Coronary artery (tissue), 2 donors: ENCODE results near the gene IFRD2.

Source experiments
- DNase-seq: peaks from one replicate; pipeline ENCODE4 v3.0.0-alpha.2; 2017; ENCODE audit warnings: low spot score
- H3K27ac ChIP-seq, 2 donors: fragments of 200-600 bp; sonication (generic); one replicate each; pipeline ENCODE4 v1.5.1; 2016 to 2019
- H3K4me3 ChIP-seq: fragments of 200-600 bp; sonication (generic); 2 replicates; pipeline ENCODE4 v1.5.1; 2016; ENCODE audit warnings: mild to moderate bottlenecking, moderate library complexity
- TF ChIP-seq, protein P1 (sequence below): fragments of 200-600 bp; sonication (generic); IDR thresholded peaks from one replicate; pipeline ENCODE4 v1.5.1; 2019; ENCODE audit warnings: antibody characterized with exemption

Gene IFRD2, protein sequence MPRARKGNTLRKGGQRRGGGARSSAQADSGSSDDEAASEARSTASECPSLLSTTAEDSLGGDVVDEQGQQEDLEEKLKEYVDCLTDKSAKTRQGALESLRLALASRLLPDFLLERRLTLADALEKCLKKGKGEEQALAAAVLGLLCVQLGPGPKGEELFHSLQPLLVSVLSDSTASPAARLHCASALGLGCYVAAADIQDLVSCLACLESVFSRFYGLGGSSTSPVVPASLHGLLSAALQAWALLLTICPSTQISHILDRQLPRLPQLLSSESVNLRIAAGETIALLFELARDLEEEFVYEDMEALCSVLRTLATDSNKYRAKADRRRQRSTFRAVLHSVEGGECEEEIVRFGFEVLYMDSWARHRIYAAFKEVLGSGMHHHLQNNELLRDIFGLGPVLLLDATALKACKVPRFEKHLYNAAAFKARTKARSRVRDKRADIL

DNA sequence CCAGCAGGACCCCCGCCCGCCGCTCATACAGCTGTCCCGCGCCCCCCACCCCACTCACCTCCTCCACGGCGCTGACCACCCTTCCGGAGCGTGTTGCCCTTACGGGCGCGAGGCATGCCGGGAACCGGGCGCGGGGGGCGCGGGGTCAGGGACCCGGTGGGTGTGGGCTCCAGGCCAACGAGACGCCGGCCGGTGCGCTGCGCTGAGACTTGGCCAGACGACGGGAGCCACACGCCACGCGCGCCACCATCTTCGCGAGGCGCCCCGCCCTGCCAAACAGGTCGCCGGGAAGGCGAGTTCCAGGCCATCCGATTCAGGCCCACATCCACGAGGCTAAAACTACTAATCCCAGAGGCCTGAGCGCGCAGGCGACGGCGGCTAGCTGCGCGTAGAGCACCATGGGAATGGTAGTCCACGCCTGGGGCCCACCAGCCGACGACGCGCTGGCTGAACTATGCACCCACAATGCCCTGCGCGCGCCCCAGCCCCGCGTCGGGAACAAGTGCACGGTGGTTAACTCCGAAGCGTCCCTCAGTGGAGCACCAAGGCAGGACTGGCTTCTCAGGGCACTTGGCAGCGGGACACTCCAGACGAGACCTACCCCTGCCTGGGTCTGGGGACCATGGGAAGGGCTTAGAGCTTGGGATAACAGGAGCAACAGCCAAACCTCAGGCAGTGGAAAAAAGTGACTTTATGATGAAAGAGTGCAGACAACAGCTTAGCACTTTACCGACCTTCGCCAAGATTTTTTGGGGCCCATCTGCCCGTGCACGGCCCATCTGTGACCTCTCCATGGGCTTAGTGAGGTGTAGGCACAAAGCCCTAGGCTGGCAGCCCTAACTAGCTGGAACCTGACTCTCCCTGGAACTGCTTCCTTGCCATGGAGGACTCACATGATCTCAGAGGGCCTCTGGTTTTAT is at the start of gene IFRD2:
TSS of gene IFRD2 (minus strand) at position 271 of the 920 bp plus-strand sequence. CDS start at position 116, 155 bp downstream.
- TF ChIP-seq, protein P1, sequence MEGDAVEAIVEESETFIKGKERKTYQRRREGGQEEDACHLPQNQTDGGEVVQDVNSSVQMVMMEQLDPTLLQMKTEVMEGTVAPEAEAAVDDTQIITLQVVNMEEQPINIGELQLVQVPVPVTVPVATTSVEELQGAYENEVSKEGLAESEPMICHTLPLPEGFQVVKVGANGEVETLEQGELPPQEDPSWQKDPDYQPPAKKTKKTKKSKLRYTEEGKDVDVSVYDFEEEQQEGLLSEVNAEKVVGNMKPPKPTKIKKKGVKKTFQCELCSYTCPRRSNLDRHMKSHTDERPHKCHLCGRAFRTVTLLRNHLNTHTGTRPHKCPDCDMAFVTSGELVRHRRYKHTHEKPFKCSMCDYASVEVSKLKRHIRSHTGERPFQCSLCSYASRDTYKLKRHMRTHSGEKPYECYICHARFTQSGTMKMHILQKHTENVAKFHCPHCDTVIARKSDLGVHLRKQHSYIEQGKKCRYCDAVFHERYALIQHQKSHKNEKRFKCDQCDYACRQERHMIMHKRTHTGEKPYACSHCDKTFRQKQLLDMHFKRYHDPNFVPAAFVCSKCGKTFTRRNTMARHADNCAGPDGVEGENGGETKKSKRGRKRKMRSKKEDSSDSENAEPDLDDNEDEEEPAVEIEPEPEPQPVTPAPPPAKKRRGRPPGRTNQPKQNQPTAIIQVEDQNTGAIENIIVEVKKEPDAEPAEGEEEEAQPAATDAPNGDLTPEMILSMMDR: no peak
- peak within 1 kb of the TSS; percentile 94 for H3K4me3 ChIP-seq
- H3K27ac ChIP-seq: peak within 1 kb of the TSS; percentile 88 to 89
- DNase-seq: peak; percentile 98

DNA sequence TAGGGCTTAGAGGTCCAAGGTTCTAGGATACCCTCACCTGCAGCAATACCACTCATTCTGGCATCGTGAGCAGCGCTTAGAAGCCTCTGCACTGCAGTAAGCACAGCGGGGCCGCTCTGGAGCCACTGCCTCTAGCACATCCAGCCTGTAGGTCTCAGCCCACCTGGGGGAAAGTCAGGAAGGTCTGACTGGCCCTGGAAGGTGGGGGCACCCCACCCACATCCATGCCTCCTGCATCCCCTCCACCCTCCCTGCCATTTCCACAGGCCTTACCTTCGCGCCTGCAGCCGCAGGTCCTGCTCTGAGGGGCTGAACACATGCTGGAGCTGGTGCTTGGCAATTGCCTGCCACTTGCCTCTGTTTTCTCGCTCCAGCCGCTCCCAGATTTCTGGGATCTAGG is 49.3 kb upstream of the IFRD2 start:
- Histone ChIP-seq H3K27ac (peak overlapping the region; percentile 82 to 99), H3K4me3 (peak overlapping the region; percentile 73)
- TF ChIP-seq, protein P1: no peak
- DNase-seq: no peak

DNA sequence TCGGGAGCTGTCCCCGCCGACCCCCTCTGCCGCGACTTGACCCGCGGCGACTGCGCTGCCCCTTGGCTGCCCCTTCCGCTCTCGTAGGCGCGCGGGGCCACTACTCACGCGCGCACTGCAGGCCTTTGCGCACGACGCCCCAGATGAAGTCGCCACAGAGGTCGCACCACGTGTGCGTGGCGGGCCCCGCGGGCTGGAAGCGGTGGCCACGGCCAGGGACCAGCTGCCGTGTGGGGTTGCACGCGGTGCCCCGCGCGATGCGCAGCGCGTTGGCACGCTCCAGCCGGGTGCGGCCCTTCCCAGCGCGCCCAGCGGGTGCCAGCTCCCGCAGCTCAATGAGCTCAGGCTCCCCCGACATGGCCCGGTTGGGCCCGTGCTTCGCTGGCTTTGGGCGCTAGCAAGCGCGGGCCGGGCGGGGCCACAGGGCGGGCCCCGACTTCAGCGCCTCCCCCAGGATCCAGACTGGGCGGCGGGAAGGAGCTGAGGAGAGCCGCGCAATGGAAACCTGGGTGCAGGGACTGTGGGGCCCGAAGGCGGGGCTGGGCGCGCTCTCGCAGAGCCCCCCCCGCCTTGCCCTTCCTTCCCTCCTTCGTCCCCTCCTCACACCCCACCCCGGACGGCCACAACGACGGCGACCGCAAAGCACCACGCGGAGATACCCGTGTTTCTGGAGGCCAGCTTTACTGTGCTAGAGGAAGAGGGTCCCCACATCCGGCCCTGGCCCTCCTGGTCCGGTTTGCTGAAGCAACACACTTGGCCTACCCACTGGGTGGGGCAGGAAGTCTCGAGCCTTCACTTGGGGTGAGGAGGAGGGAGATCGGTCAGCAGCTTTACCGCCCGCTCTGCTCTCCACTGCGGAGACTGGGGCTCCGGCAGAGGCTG is 48.5 kb upstream of the IFRD2 start, which contains the start of gene RASSF1:
TSS of gene RASSF1 (minus strand) at position 389 of the 882 bp plus-strand sequence. CDS start at position 358, 31 bp downstream.
- TF ChIP-seq, protein P1: no peak
- peak within 1 kb of the TSS; percentile 82 to 99 for H3K27ac ChIP-seq
- H3K4me3 ChIP-seq: peak within 1 kb of the TSS; percentile 73
- DNase-seq: peak; percentile 89

DNA sequence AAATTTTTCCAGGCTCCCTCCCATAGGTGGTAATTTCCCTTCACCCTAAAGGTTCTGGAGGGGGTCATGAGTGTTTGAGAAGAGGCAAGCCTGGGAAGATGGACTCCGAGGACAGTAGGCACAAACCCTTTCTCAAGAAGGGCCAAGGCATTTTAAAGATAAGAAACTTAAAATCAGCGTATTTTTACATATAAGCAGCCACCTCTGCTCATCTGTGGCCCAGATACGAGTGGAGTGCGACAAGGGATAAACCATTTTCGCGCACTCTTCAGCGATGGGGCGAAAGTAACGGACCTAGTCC is 47.9 kb upstream of the IFRD2 start:
- H3K27ac ChIP-seq: peak overlapping the region; percentile 82 to 99
- DNase-seq: no peak
- TF ChIP-seq, protein P1: no peak
- H3K4me3 ChIP-seq: peak overlapping the region; percentile 73

DNA sequence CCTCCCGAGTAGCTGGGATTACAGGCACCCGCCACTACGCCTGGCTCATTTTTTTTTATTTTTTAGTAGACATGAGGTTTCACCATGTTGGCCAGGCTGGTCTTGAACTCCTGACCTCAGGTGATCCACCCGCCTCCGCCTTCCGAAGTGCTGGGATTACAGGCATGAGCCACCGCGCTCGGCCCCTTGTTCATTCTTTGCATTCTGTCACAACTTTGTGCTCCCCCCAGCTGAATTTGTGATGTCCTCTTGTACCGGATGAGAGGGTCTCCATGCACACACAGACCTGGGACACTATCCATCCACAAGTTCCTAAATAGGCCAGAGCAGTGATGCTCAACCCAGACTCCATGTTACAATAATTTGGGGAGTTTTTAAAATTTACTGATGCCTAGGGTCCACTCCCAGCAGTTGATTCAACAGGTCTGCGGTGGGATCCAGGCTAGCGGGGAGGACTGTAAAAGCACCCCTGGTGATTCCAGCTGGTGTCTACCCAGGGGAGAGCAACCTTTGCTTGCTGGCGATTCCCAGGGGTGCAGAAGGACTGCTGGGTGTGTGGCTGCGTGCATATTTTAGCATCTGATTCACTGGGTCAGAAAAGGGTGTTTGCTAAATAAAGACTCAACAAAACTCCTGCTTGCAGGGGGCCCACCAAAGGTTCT is 47.4 kb upstream of the IFRD2 start:
- Histone ChIP-seq H3K4me3 (peak overlapping the region; percentile 73), H3K27ac (peak overlapping the region; percentile 82 to 99)
- no peak for DNase-seq
- TF ChIP-seq, protein P1: no peak

DNA sequence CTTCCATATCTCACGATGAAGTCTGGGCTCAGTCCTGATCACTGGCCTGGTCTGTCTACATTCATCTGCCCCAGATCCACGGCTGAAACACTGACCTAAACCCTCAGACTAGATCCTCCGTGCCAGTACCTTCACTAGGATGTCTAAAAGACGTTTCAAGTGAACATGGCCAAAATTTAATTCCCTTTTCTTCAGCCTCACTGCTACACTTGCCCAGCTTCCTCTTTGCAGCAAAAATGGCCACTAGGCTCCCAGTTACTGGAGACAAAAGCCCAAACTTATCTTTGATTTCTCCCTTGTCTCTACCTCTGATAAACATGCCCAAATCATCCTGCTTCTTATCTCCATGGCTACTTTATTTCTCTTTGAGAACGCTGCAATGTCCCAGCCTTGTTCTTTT is 46.7 kb upstream of the IFRD2 start:
- Histone ChIP-seq H3K4me3 (peak overlapping the region; percentile 91), H3K27ac (peak overlapping the region; percentile 95 to 99)
- no peak for DNase-seq
- TF ChIP-seq, protein P1: no peak
